ENCODE measurements around the gene WNT6.

Gene WNT6

GRCh38 chr2:218878926-218879761 is 19.5 kb downstream of the WNT6 start:
- no peaks in the 10 kb centered on the region for H3K79me2 ChIP-seq (ENCODE audit: control insufficient read depth, insufficient read depth, low read length, unreplicated experiment)
- no peak overlapping the region for H3K4me3 ChIP-seq (ENCODE audit: low read depth, low read length)
- no peak overlapping the region for H3K27ac ChIP-seq (ENCODE audit: low read depth, low read length)
- no peaks in the 10 kb centered on the region for H3K4me1 ChIP-seq (ENCODE audit: control insufficient read depth, insufficient read depth, low read length, unreplicated experiment)
- no peak overlapping the region for H2AFZ ChIP-seq (ENCODE audit: low read length, unreplicated experiment)
- H3K36me3 ChIP-seq (ENCODE audit: insufficient read depth, low read length), result no peaks in the 10 kb centered on the region
- peaks cover 84% of the 10 kb centered on the region for H3K27me3 ChIP-seq (ENCODE audit: insufficient read depth, low read length)

- Histone ChIP-seq H3K79me2 (ENCODE audit: control insufficient read depth, insufficient read depth, low read length, unreplicated experiment) (no peaks in the 10 kb centered on the region), H3K4me3 (ENCODE audit: low read depth, low read length) (no peak overlapping the region), H2AFZ (ENCODE audit: low read length, unreplicated experiment) (no peak overlapping the region), H3K27ac (ENCODE audit: low read depth, low read length) (no peak overlapping the region), H3K27me3 (ENCODE audit: insufficient read depth, low read length) (peaks cover 84% of the 10 kb centered on the region), H3K4me1 (ENCODE audit: control insufficient read depth, insufficient read depth, low read length, unreplicated experiment) (no peaks in the 10 kb centered on the region), H3K36me3 (ENCODE audit: insufficient read depth, low read length) (no peaks in the 10 kb centered on the region)
Measured at GRCh38 chr2:218879776-218880101, 20.1 kb downstream of the WNT6 start.

GRCh38 chr2:218880102-218880858 is 20.7 kb downstream of the WNT6 start, which contains the start of gene WNT10A:
WNT10A (plus strand) TSS chr2:218880852; CDS start chr2:218880996, 144 bp downstream.
- Histone ChIP-seq H3K27me3 (ENCODE audit: insufficient read depth, low read length) (peaks cover 86% of the 10 kb centered on the region), H3K27ac (ENCODE audit: low read depth, low read length) (no peak within 1 kb of the TSS), H3K36me3 (ENCODE audit: insufficient read depth, low read length) (no peaks in the 10 kb centered on the region), H3K79me2 (ENCODE audit: control insufficient read depth, insufficient read depth, low read length, unreplicated experiment) (no peaks in the 10 kb centered on the region), H3K4me1 (ENCODE audit: control insufficient read depth, insufficient read depth, low read length, unreplicated experiment) (no peaks in the 10 kb centered on the region), H2AFZ (ENCODE audit: low read length, unreplicated experiment) (no peak within 1 kb of the TSS), H3K4me3 (ENCODE audit: low read depth, low read length) (no peak within 1 kb of the TSS)

GRCh38 chr2:218880859-218881594 is 21.4 kb downstream of the WNT6 start:
- Histone ChIP-seq H3K27ac (ENCODE audit: low read depth, low read length) (no peak overlapping the region), H2AFZ (ENCODE audit: low read length, unreplicated experiment) (no peak overlapping the region), H3K4me1 (ENCODE audit: control insufficient read depth, insufficient read depth, low read length, unreplicated experiment) (no peaks in the 10 kb centered on the region), H3K27me3 (ENCODE audit: insufficient read depth, low read length) (peaks cover 79% of the 10 kb centered on the region), H3K4me3 (ENCODE audit: low read depth, low read length) (no peak overlapping the region), H3K79me2 (ENCODE audit: control insufficient read depth, insufficient read depth, low read length, unreplicated experiment) (no peaks in the 10 kb centered on the region), H3K36me3 (ENCODE audit: insufficient read depth, low read length) (no peaks in the 10 kb centered on the region)

- H3K79me2 ChIP-seq (ENCODE audit: control insufficient read depth, insufficient read depth, low read length, unreplicated experiment), result no peaks in the 10 kb centered on the region
- H3K27ac ChIP-seq (ENCODE audit: low read depth, low read length), result no peak overlapping the region
- no peaks in the 10 kb centered on the region for H3K36me3 ChIP-seq (ENCODE audit: insufficient read depth, low read length)
- peaks cover 71% of the 10 kb centered on the region for H3K27me3 ChIP-seq (ENCODE audit: insufficient read depth, low read length)
- H2AFZ ChIP-seq (ENCODE audit: low read length, unreplicated experiment), result no peak overlapping the region
- no peaks in the 10 kb centered on the region for H3K4me1 ChIP-seq (ENCODE audit: control insufficient read depth, insufficient read depth, low read length, unreplicated experiment)
- H3K4me3 ChIP-seq (ENCODE audit: low read depth, low read length), result no peak overlapping the region
Measured at GRCh38 chr2:218881744-218882460, 22.3 kb downstream of the WNT6 start.

- peaks cover 71% of the 10 kb centered on the region for H3K27me3 ChIP-seq (ENCODE audit: insufficient read depth, low read length)
- no peak overlapping the region for H3K4me3 ChIP-seq (ENCODE audit: low read depth, low read length)
- no peaks in the 10 kb centered on the region for H3K79me2 ChIP-seq (ENCODE audit: control insufficient read depth, insufficient read depth, low read length, unreplicated experiment)
- H3K36me3 ChIP-seq (ENCODE audit: insufficient read depth, low read length), result no peaks in the 10 kb centered on the region
- H3K27ac ChIP-seq (ENCODE audit: low read depth, low read length), result no peak overlapping the region
- H2AFZ ChIP-seq (ENCODE audit: low read length, unreplicated experiment), result no peak overlapping the region
- H3K4me1 ChIP-seq (ENCODE audit: control insufficient read depth, insufficient read depth, low read length, unreplicated experiment), result no peaks in the 10 kb centered on the region
Measured at GRCh38 chr2:218882461-218882816, 22.8 kb downstream of the WNT6 start.

- no peaks in the 10 kb centered on the region for H3K36me3 ChIP-seq (ENCODE audit: insufficient read depth, low read length)
- H3K4me1 ChIP-seq (ENCODE audit: control insufficient read depth, insufficient read depth, low read length, unreplicated experiment), result no peaks in the 10 kb centered on the region
Measured at GRCh38 chr2:218882866-218883366, 23.3 kb downstream of the WNT6 start.

GRCh38 chr2:218883491-218884490 is 24.2 kb downstream of the WNT6 start:
- H3K4me3 ChIP-seq (ENCODE audit: low read depth, low read length), result peak overlapping the region; percentile 42
- peaks cover 60% of the 10 kb centered on the region for H3K27me3 ChIP-seq (ENCODE audit: insufficient read depth, low read length)
- no peaks in the 10 kb centered on the region for H3K79me2 ChIP-seq (ENCODE audit: control insufficient read depth, insufficient read depth, low read length, unreplicated experiment)
- H3K4me1 ChIP-seq (ENCODE audit: control insufficient read depth, insufficient read depth, low read length, unreplicated experiment), result no peaks in the 10 kb centered on the region
- no peaks in the 10 kb centered on the region for H3K36me3 ChIP-seq (ENCODE audit: insufficient read depth, low read length)
- no peak overlapping the region for H2AFZ ChIP-seq (ENCODE audit: low read length, unreplicated experiment)
- H3K27ac ChIP-seq (ENCODE audit: low read depth, low read length), result no peak overlapping the region

More at GRCh38 chr2:218882866-218883366, 23.3 kb downstream of the WNT6 start:
- Histone ChIP-seq H3K79me2 (ENCODE audit: control insufficient read depth, insufficient read depth, low read length, unreplicated experiment) (no peaks in the 10 kb centered on the region), H2AFZ (ENCODE audit: low read length, unreplicated experiment) (no peak overlapping the region), H3K27ac (ENCODE audit: low read depth, low read length) (no peak overlapping the region), H3K27me3 (ENCODE audit: insufficient read depth, low read length) (peaks cover 69% of the 10 kb centered on the region), H3K4me3 (ENCODE audit: low read depth, low read length) (no peak overlapping the region)

- Histone ChIP-seq H3K4me3 (ENCODE audit: low read depth, low read length) (no peak overlapping the region), H3K36me3 (ENCODE audit: insufficient read depth, low read length) (no peaks in the 10 kb centered on the region), H3K27me3 (ENCODE audit: insufficient read depth, low read length) (peaks cover 55% of the 10 kb centered on the region), H3K4me1 (ENCODE audit: control insufficient read depth, insufficient read depth, low read length, unreplicated experiment) (no peaks in the 10 kb centered on the region), H2AFZ (ENCODE audit: low read length, unreplicated experiment) (no peak overlapping the region), H3K79me2 (ENCODE audit: control insufficient read depth, insufficient read depth, low read length, unreplicated experiment) (no peaks in the 10 kb centered on the region), H3K27ac (ENCODE audit: low read depth, low read length) (no peak overlapping the region)
Measured at GRCh38 chr2:218884519-218884918, 24.9 kb downstream of the WNT6 start.
